Right renal pelvis (tissue), 4 donors: ENCODE results near the gene FES. TPM values are rescaled to one million over a fixed set of nuclear protein-coding genes. Genes with fewer than 3 reads are reported as not detected.

Source experiments
- DNase-seq, 4 donors: peaks; one replicate each; pipeline ENCODE4 v3.0.0-alpha.2; 2013; ENCODE audit warnings: low read depth in 4 of 4, low spot score in 3 of 4, missing footprints in 1 of 4
- polyA plus RNA-seq, 4 donors: library from polyadenylated mRNA; unstranded; fragments of 120-200 nt; gene quantifications; one replicate each; pipeline ENCODE4 v1.2.1, GENCODE V29; 2013; ENCODE audit not compliant: insufficient read length in 4 of 4

The FES gene
- polyA plus RNA-seq, 4 donors: 9.3 to 15.9 (median 14.4) TPM

GRCh38 chr15:90875549-90875981 lies 8.7 kb upstream of the FES start:
- DNase-seq: no peak

DNA sequence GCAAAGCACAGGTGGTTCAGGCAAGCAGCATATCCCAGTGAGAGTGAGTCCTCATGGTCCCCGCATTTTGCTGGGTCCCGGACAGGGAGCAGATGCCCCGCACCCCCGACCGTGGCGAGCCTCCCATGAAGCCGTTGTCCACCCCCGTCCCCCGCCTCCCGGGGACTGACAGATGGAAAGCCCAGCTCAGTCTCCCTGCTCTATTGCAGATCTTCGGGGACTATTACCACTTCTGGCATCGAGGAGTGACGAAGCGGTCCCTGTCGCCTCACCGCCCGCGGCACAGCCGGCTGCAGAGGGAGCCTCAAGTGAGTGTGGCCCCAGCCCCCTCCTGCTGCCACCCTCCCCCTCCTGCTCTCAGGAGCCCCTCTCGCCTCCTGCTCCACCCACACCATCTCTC lies 8.3 kb upstream of the FES start:
- DNase-seq: no peak

GRCh38 chr15:90876512-90877170 lies 7.7 kb upstream of the FES start:
- DNase-seq: no peak

DNA sequence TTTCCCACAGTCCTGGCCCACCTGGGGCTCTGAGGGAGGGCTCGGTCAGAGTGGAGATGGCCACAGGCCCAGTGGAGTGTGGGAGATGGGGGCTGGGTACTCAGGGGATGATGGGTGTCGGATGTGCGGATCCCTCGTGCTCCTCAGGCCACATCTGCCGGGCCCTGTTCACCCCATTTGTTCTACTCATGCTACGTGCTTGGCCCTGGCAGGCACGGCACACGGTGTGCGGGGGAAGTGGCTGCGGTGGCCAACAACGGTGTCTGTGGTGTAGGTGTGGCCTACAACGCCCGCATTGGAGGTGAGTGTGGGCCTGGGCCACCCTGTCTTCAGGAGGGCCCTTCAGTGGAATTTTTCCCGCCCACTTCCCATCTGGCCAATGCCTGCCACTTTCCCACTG lies 7.0 kb upstream of the FES start:
- DNase-seq: no peak

DNA sequence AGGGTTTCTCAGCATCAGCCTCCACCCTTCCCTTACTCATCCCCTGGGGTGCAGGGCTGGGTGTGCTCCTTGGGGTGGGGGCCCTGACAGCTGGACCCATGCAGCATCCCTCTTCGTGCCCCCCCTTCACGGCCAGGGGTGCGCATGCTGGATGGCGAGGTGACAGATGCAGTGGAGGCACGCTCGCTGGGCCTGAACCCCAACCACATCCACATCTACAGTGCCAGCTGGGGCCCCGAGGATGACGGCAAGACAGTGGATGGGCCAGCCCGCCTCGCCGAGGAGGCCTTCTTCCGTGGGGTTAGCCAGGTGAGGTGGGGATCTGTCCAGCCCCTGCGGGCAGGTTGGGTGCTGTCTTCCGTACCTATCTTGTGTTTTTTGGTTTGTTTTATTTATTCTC lies 6.3 kb upstream of the FES start:
- no peak for DNase-seq

DNA sequence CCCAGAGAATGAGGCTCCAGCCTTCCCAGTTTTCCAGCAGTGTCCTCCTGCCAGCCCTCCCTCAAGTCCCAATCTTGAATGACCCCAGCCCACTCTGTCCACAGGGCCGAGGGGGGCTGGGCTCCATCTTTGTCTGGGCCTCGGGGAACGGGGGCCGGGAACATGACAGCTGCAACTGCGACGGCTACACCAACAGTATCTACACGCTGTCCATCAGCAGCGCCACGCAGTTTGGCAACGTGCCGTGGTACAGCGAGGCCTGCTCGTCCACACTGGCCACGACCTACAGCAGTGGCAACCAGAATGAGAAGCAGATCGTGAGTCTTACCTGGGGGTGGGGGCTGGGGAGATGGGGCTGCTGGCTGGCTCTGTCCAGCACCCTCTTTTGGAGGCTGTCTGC lies 5.6 kb upstream of the FES start:
- DNase-seq: no peak

GRCh38 chr15:90879730-90880366 lies 4.5 kb upstream of the FES start:
- no peak for DNase-seq

- no peak for DNase-seq
Observed at GRCh38 chr15:90880381-90881145, 3.7 kb upstream of the FES start.

GRCh38 chr15:90881181-90881977 lies 2.9 kb upstream of the FES start:
- DNase-seq: no peak

DNA sequence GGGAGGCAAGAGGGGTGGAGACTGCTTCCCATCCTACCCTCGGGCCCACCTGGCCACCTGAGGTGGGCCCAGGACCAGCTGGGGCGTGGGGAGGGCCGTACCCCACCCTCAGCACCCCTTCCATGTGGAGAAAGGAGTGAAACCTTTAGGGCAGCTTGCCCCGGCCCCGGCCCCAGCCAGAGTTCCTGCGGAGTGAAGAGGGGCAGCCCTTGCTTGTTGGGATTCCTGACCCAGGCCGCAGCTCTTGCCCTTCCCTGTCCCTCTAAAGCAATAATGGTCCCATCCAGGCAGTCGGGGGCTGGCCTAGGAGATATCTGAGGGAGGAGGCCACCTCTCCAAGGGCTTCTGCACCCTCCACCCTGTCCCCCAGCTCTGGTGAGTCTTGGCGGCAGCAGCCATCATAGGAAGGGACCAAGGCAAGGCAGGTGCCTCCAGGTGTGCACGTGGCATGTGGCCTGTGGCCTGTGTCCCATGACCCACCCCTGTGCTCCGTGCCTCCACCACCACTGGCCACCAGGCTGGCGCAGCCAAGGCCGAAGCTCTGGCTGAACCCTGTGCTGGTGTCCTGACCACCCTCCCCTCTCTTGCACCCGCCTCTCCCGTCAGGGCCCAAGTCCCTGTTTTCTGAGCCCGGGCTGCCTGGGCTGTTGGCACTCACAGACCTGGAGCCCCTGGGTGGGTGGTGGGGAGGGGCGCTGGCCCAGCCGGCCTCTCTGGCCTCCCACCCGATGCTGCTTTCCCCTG lies 2.2 kb upstream of the FES start:
- DNase-seq: no peak

GRCh38 chr15:90882781-90883525 lies 1.4 kb upstream of the FES start:
- no peak for DNase-seq

DNA sequence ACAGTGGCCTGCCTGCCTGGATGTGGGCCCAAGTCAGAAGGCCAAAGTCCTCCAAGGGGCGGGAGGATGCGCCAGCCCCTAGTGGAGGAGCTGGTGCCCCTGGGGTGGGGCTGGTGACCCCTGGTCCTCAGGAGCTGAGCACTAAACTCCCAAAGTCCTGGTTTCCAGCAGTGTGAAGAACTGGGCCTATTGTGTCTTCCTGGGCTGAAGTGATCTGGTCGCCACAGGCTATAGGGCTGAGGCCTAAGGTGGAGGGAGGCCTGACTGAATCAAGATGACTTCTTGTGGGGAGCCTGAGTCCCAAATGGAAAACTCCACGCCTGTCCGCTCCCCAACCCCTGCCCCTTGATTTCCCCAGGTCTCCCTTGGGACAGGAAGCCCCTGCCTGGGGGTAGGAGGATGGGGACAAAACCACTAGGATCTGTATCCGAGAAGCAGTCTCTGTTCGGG lies 753 bp upstream of the FES start:
- no peak for DNase-seq

DNA sequence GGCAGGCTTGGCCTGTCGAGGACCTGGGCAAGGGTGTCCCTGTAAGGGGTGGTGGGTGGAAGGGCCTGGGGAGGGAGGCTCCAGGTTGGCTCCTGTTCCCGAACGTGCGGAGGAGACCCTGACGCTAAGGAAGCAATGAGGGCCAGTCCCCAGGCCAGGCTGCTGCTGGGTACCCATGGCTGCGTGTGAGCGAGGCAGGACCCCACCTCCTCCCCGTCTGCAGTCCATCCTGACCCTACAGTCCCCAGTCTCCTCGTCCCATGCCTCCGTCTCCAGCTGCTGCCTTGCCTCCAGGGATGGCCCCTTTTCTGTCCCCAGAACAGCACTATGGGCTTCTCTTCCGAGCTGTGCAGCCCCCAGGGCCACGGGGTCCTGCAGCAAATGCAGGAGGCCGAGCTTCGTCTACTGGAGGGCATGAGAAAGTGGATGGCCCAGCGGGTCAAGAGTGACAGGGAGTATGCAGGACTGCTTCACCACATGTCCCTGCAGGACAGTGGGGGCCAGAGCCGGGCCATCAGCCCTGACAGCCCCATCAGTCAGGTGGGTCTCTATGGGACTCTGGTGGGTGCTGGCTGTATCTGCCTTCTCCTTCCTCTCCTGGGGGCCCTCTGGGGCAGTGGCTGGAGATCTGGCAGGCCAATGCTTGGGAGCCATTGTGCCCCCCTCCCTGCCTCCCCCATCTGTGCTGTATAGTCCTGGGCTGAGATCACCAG lies 571 bp downstream of the FES start:
- no peak for DNase-seq

- DNase-seq: no peak
Observed at GRCh38 chr15:90885432-90886290, 1.4 kb downstream of the FES start.

GRCh38 chr15:90886291-90886614 lies 1.9 kb downstream of the FES start:
- no peak for DNase-seq

DNA sequence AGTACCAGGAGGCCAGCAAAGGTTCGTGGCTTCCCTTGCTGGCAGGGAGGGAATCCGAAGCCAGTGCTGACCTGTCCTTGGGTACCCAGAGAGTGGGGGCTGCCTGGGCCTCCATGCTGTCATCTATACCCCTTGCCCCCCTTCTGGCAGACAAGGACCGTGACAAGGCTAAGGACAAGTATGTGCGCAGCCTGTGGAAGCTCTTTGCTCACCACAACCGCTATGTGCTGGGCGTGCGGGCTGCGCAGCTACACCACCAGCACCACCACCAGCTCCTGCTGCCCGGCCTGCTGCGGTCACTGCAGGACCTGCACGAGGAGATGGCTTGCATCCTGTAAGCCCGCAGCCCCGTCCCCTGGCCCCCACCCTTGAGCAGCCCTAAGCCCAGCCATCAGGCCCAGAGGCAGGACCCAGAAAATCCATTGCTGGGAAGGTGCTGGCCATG lies 2.8 kb downstream of the FES start:
- no peak for DNase-seq

DNA sequence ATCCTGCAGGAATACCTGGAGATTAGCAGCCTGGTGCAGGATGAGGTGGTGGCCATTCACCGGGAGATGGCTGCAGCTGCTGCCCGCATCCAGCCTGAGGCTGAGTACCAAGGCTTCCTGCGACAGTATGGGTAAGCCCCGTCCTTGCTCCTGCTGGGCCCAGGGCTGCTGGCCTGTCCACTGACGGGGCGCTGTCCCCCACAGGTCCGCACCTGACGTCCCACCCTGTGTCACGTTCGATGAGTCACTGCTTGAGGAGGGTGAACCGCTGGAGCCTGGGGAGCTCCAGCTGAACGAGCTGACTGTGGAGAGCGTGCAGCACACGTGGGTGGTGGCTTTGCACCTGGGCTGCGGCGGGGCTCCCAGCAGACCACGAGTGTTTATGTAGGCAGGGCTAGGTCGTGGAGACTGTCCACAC lies 5.0 kb downstream of the FES start:
- DNase-seq: no peak
